ENCODE data around the gene IL4I1. TPM values are rescaled to one million over a fixed set of nuclear protein-coding genes. Genes with fewer than 3 reads are reported as not detected.

IL4I1 gene
- total and polyA plus RNA-seq, 12 donors = 0.18 to 3.2 (median 1.2) TPM

DNA sequence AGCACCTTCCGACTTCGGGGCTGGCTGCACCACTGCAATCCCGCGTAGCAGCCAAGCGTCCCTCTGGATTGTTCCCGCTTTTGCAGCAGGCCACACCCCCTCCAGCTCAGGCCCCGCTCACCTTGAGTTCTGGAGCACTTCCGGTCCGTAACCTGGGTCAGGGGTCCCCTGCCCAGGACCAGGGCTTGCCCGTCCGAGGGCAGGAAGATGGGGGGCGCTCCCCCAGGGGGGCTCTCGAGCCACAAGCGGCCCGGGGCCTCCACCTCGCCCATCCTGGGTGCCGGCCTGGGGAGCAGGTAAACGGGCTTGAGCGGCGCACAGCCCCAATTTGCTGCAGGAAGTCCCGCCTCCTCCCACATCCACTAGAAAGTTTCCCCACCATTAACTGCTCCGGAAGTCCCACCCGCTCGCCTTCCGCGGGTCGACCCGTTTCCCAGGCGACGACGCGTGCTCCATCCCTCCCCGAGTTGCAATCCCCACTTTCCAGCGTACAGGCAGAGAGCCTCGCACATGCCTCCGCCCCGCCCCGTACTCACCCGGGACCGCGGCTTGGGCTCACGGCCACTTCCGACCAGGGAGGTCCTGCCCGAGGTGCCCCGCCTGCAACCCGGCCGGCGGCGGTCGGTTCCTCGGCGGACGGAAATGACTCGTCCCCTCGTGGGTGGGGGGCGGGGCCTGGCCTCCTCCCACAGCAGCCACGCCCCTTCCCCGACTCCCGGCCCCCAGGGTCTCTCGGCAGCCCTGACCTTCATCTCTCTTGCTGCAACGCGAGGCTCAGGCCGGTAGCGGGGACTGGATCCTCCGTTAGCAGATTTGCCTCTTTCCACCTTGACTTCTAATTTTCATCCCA lies 29.5 kb downstream of the IL4I1 start, which contains the start of gene PNKP:
Gene PNKP, minus strand, starts transcription at position 644 of the 850 bp plus-strand sequence. Its CDS starts 372 bp downstream, at position 272.
- Histone ChIP-seq H3K4me1 (replicated peaks in 1 of 2) (peaks cover 41 to 66% of the 10 kb centered on the region in 2 donors), H3K9me3 (replicated peaks in 1 of 3) (no peaks in the 10 kb centered on the region), H3K36me3 (replicated peaks in 1 of 2) (peaks cover 0 to 28% of the 10 kb centered on the region in 2 donors), H3K27ac (peak within 1 kb of the TSS; percentile 68 to 95 (median 85)), H3K27me3 (no peaks in the 10 kb centered on the region), H3K4me3 (peak within 1 kb of the TSS; percentile 49 to 89 (median 62))
- 0 to 1% (median 1%) methylated on average over 15 to 65 of the region's 65 CpGs for WGBS, 4 donors
- DNase-seq = peak; percentile 90 to 96 (median 93)
- intact Hi-C loops (cut with DNase I) = no loop called here
- TF ChIP-seq, protein P1, sequence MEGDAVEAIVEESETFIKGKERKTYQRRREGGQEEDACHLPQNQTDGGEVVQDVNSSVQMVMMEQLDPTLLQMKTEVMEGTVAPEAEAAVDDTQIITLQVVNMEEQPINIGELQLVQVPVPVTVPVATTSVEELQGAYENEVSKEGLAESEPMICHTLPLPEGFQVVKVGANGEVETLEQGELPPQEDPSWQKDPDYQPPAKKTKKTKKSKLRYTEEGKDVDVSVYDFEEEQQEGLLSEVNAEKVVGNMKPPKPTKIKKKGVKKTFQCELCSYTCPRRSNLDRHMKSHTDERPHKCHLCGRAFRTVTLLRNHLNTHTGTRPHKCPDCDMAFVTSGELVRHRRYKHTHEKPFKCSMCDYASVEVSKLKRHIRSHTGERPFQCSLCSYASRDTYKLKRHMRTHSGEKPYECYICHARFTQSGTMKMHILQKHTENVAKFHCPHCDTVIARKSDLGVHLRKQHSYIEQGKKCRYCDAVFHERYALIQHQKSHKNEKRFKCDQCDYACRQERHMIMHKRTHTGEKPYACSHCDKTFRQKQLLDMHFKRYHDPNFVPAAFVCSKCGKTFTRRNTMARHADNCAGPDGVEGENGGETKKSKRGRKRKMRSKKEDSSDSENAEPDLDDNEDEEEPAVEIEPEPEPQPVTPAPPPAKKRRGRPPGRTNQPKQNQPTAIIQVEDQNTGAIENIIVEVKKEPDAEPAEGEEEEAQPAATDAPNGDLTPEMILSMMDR (IDR thresholded peaks at IDR 0.05) = no peak
- peak in 1 of 2 donors; percentile 57 for TF ChIP-seq POLR2A (IDR thresholded peaks at IDR 0.05)

DNA sequence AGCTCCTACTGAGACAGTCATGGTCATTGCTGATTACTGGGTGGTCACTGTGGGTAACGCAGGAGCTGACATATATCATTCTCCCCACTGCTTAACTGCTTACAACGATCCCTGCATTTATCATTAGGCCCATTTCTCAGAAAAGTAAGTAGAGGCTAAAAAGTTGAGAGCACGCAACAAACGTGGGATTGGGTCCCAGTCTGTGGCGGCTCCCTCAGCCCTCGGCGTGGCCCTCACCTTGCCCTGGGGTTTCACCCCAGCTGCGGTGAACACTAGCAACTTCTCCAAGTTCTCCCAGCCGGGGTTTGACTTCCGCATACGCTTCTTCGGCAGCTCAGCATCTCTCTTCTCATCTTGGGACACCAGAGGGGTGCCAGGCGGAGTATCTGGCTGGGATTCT lies 31.8 kb downstream of the IL4I1 start:
- peaks cover 47 to 73% of the 10 kb centered on the region in 2 donors for H3K4me1 ChIP-seq (replicated peaks in 1 of 2)
- H3K36me3 ChIP-seq (replicated peaks in 1 of 2) = peaks cover 0 to 40% of the 10 kb centered on the region in 2 donors
- 70 to 84% (median 74%) methylated on average over 9 to 13 of the region's 13 CpGs for WGBS, 4 donors
- TF ChIP-seq, protein P1 (IDR thresholded peaks at IDR 0.05) = no peak
- no peak for TF ChIP-seq POLR2A (IDR thresholded peaks at IDR 0.05)
- peak overlapping the region in 2 of 5 donors; percentile 49 to 70 for H3K27ac ChIP-seq
- no peaks in the 10 kb centered on the region for H3K27me3 ChIP-seq
- H3K4me3 ChIP-seq = peak overlapping the region in 1 of 4 donors; percentile 4
- intact Hi-C loops (cut with DNase I) = no loop called here
- peak in 1 of 7 donors; percentile 42 for DNase-seq
- H3K9me3 ChIP-seq (replicated peaks in 1 of 3) = no peaks in the 10 kb centered on the region

DNA sequence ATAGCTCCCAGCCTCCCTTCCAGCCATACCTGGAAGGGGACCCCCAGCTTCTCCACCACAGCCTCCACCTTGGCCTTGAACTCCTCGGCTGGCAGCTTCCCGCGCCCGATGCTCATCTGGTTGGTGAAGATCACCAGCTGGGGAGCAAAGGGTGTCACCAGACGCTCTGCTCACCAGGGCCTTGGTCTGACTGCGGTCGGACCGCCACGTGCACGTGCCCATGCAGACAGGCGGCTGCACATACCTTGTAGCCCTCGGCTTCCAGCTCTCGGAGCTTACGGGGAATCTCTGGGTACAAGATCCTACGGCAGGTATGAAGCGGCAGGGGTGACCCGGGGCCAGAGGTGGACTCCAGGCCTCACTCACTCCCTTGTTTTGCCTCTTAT lies 32.8 kb downstream of the IL4I1 start:
- H3K27ac ChIP-seq = peak overlapping the region in 1 of 5 donors; percentile 6
- 65 to 70% (median 70%) methylated on average over 17 of the region's 17 CpGs; no CpG with 5 or more reads in 1 of the 4 donors for WGBS, 4 donors
- peak in 3 of 7 donors; percentile 24 to 31 (median 29) for DNase-seq
- no peaks in the 10 kb centered on the region for H3K27me3 ChIP-seq
- intact Hi-C loops (cut with DNase I) = no loop called here
- no peak overlapping the region for H3K4me3 ChIP-seq
- peaks cover 0 to 47% of the 10 kb centered on the region in 2 donors for H3K36me3 ChIP-seq (replicated peaks in 1 of 2)
- H3K4me1 ChIP-seq (replicated peaks in 1 of 2) = peaks cover 44 to 79% of the 10 kb centered on the region in 2 donors
- H3K9me3 ChIP-seq (replicated peaks in 1 of 3) = no peaks in the 10 kb centered on the region
- TF ChIP-seq POLR2A (IDR thresholded peaks at IDR 0.05) = no peak
- TF ChIP-seq, protein P1 (IDR thresholded peaks at IDR 0.05) = no peak

DNA sequence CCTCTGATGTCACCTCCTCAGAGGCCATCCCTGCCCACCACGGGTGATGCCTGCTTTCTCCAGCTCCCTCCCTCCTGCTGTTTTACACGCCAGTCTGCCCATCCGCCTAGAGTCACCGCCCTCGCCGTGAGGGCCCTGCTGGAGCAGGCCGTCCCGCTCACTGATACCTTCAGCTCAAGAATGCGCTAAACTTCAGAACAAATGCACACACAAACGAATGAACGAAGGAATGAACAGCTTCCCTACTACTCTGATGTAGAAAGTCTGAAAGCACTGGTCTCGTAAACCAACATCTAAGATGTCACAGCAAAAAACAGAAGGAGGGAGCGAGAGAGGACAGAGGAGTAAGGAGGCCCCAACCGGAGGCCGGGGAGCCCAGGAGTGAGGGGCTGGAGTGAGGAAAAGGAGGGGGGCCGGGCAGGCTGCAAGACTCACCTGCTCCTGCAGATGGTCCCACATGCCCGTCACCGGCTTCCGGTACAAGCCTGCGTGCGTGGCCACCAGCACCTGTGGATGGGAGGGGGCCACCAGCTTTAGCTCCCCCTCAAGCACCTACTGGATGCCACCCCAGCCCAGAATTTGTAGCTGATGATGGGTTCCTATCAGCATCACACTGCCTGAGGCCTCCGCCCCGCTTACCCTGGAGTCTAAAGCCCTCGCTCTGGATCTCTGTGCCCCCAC lies 33.3 kb downstream of the IL4I1 start:
- Histone ChIP-seq H3K4me3 (no peak overlapping the region), H3K9me3 (replicated peaks in 1 of 3) (no peaks in the 10 kb centered on the region), H3K36me3 (replicated peaks in 1 of 2) (peaks cover 0 to 51% of the 10 kb centered on the region in 2 donors), H3K27ac (peak overlapping the region in 1 of 5 donors; percentile 6), H3K27me3 (no peaks in the 10 kb centered on the region), H3K4me1 (replicated peaks in 1 of 2) (peaks cover 41 to 79% of the 10 kb centered on the region in 2 donors)
- DNase-seq = peak in 4 of 7 donors; percentile 29 to 57 (median 40)
- intact Hi-C loops (cut with DNase I) = no loop called here
- 91 to 93% (median 92%) methylated on average over 21 to 24 of the region's 24 CpGs for WGBS, 4 donors
- TF ChIP-seq POLR2A (IDR thresholded peaks at IDR 0.05) = no peak
- TF ChIP-seq, protein P1 (IDR thresholded peaks at IDR 0.05) = no peak

All from adrenal gland (tissue), 12 donors.